ENCODE results near the gene MRTFA.

- TF ChIP-seq, protein P1, sequence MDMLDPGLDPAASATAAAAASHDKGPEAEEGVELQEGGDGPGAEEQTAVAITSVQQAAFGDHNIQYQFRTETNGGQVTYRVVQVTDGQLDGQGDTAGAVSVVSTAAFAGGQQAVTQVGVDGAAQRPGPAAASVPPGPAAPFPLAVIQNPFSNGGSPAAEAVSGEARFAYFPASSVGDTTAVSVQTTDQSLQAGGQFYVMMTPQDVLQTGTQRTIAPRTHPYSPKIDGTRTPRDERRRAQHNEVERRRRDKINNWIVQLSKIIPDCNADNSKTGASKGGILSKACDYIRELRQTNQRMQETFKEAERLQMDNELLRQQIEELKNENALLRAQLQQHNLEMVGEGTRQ (IDR thresholded peaks at IDR 0.05; ENCODE audit: borderline replicate concordance, low read depth, low read length): no peak
- TF ChIP-seq JUND (IDR thresholded peaks at IDR 0.05): no peak
Measured at GRCh38 chr22:40410731-40411505, 225.6 kb downstream of the MRTFA start.

Measured in SK-N-SH (cell line).